Mesenchymal stem cell (in vitro differentiated cells and primary cell): ENCODE measurements around the gene SARDH.

Experiments used
- DNase-seq: peaks from one replicate; pipeline ENCODE4 v3.0.0-alpha.2; 2013
- H2AFZ ChIP-seq: one replicate; pipeline ENCODE4 v1.6.1; 2013; ENCODE audit warnings: low read depth, mild to moderate bottlenecking, control low read depth, inconsistent platforms, low read length, moderate library complexity
- H2AK5ac ChIP-seq: 2 replicates; pipeline ENCODE4 v1.6.1; 2013; ENCODE audit warnings: low read length, moderate library complexity, mild to moderate bottlenecking, inconsistent platforms; ENCODE audit not compliant: severe bottlenecking
- H2BK120ac ChIP-seq: one replicate; pipeline ENCODE4 v1.6.1; 2013; ENCODE audit warnings: low read depth, mild to moderate bottlenecking, inconsistent platforms, low read length, moderate library complexity
- H2BK12ac ChIP-seq, 2 experiments: one replicate each; pipeline ENCODE4 v1.6.1; 2013; ENCODE audit warnings: inconsistent platforms in 2 of 2, low read length in 2 of 2, mild to moderate bottlenecking in 2 of 2, moderate library complexity in 2 of 2, control low read depth in 1 of 2
- H2BK15ac ChIP-seq: one replicate; pipeline ENCODE4 v1.6.1; 2013; ENCODE audit warnings: mild to moderate bottlenecking, low read depth, inconsistent platforms; ENCODE audit not compliant: poor library complexity, severe bottlenecking
- H2BK5ac ChIP-seq: 2 replicates; pipeline ENCODE4 v1.6.1; 2013; ENCODE audit warnings: low read depth, mild to moderate bottlenecking, low read length, control low read depth, inconsistent platforms; ENCODE audit not compliant: poor library complexity, severe bottlenecking
- H3K14ac ChIP-seq, 2 experiments: one replicate each; pipeline ENCODE4 v1.6.1; 2013; ENCODE audit warnings: inconsistent platforms in 2 of 2, low read length in 2 of 2, control low read depth in 1 of 2, mild to moderate bottlenecking in 1 of 2, moderate library complexity in 1 of 2
- H3K18ac ChIP-seq, 2 experiments: one replicate each; pipeline ENCODE4 v1.6.1; 2013; ENCODE audit warnings: inconsistent platforms in 2 of 2, low read length in 2 of 2, control low read depth in 1 of 2, low read depth in 1 of 2, mild to moderate bottlenecking in 1 of 2
- H3K23ac ChIP-seq, 2 experiments: one replicate each; pipeline ENCODE4 v1.6.1; 2013; ENCODE audit warnings: inconsistent platforms in 2 of 2, low read length in 2 of 2, mild to moderate bottlenecking in 2 of 2, moderate library complexity in 2 of 2, control low read depth in 1 of 2
- H3K27ac ChIP-seq: 2 replicates; pipeline ENCODE4 v1.5.1; 2013; ENCODE audit warnings: mild to moderate bottlenecking, moderate library complexity, low read length, control low read depth, inconsistent platforms; ENCODE audit not compliant: poor library complexity, severe bottlenecking
- H3K27me3 ChIP-seq, 2 experiments: 2 replicates each; pipeline versions ENCODE4 v1.6.1 to v1.7.0; 2013; ENCODE audit warnings: low read length in 2 of 2, mild to moderate bottlenecking in 2 of 2, moderate library complexity in 2 of 2, control low read depth in 1 of 2, inconsistent platforms in 1 of 2; ENCODE audit not compliant: control insufficient read depth in 1 of 2, insufficient read depth in 1 of 2
- H3K36me3 ChIP-seq, 2 experiments: 2 replicates each; pipeline versions ENCODE4 v1.6.1 to v1.7.0; 2013; ENCODE audit warnings: low read length in 2 of 2, control low read depth in 1 of 2, inconsistent platforms in 1 of 2, low read depth in 1 of 2, mild to moderate bottlenecking in 1 of 2; ENCODE audit not compliant: insufficient read depth in 2 of 2, control insufficient read depth in 1 of 2
- H3K4ac ChIP-seq, 2 experiments: one replicate each; pipeline ENCODE4 v1.6.1; 2013; ENCODE audit warnings: inconsistent platforms in 2 of 2, low read length in 2 of 2, mild to moderate bottlenecking in 2 of 2, moderate library complexity in 2 of 2, control low read depth in 1 of 2, low read depth in 1 of 2
- H3K4me1 ChIP-seq: 2 replicates; pipeline ENCODE4 v1.6.1; 2013; ENCODE audit warnings: low read depth, low read length, control low read depth; ENCODE audit not compliant: control insufficient read depth, insufficient read depth
- H3K4me2 ChIP-seq: 2 replicates; pipeline ENCODE4 v1.6.1; 2013; ENCODE audit warnings: low read length, mild to moderate bottlenecking, inconsistent platforms; ENCODE audit not compliant: poor library complexity, severe bottlenecking
- H3K4me3 ChIP-seq, 2 experiments: 2 replicates each; pipeline versions ENCODE4 v1.5.1 to v1.7.0; 2013; ENCODE audit warnings: low read length in 2 of 2, mild to moderate bottlenecking in 2 of 2, control low read depth in 1 of 2, low read depth in 1 of 2; ENCODE audit not compliant: insufficient read depth in 1 of 2
- H3K79me1 ChIP-seq: replicated peaks from 2 replicates; pipeline ENCODE4 v1.6.1; 2013; ENCODE audit warnings: mild to moderate bottlenecking, control low read depth, low read length, inconsistent platforms; ENCODE audit not compliant: poor library complexity, severe bottlenecking
- H3K9ac ChIP-seq: 2 replicates; pipeline ENCODE4 v1.7.0; 2013; ENCODE audit warnings: mild to moderate bottlenecking, low read length, moderate library complexity
- H3K9me3 ChIP-seq: 2 replicates; pipeline ENCODE4 v1.7.0; 2013; ENCODE audit warnings: mild to moderate bottlenecking, low read length; ENCODE audit not compliant: control insufficient read depth
- H4K8ac ChIP-seq: one replicate; pipeline ENCODE4 v1.6.1; 2013; ENCODE audit warnings: inconsistent platforms, mild to moderate bottlenecking, low read length, moderate library complexity
- H4K91ac ChIP-seq: one replicate; pipeline ENCODE4 v1.6.1; 2013; ENCODE audit warnings: mild to moderate bottlenecking, low read length, inconsistent platforms
- WGBS: methylation state at CpG from one replicate; pipeline ENCODE4 v1.1.7; 2013; ENCODE audit warnings: mixed read lengths; 5-methylcytosine and 5-hydroxymethylcytosine counted together

SARDH gene

DNA sequence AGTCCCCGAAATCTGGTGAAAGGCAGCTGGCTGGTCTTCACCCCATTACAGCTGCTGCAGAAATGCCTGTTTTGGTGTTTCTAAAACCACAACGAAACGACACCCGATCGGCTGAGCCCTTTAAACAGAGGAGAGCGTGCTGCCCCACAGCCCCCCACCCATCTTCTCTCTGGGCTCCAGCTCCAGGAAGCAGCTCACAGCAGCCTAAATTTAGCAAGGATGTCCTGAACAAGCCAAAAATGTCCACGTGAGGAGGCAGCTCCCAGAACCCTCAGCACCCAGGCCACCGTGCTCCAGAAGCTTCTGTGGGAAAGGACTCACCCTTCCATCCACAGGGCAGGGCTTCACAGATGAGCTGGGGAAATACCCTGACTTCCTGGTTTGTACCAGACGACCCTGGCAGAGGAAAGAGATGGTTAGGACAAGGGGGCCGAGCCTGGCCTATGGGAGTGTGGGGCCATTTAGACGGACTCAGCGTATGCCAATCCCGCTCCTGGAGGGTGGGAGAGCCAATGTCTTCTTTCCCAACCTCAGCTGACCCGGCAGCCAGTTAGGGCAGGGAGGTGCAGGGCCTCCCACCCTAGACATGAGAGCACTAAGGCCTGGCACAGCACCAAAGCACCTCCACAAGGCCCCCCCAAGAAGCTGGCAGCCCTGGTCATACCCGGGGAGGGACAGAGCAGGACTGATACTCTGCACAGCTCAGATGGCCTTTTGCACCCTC is 39.1 kb upstream of the SARDH start:
- H3K27ac ChIP-seq = no peak overlapping the region

DNA sequence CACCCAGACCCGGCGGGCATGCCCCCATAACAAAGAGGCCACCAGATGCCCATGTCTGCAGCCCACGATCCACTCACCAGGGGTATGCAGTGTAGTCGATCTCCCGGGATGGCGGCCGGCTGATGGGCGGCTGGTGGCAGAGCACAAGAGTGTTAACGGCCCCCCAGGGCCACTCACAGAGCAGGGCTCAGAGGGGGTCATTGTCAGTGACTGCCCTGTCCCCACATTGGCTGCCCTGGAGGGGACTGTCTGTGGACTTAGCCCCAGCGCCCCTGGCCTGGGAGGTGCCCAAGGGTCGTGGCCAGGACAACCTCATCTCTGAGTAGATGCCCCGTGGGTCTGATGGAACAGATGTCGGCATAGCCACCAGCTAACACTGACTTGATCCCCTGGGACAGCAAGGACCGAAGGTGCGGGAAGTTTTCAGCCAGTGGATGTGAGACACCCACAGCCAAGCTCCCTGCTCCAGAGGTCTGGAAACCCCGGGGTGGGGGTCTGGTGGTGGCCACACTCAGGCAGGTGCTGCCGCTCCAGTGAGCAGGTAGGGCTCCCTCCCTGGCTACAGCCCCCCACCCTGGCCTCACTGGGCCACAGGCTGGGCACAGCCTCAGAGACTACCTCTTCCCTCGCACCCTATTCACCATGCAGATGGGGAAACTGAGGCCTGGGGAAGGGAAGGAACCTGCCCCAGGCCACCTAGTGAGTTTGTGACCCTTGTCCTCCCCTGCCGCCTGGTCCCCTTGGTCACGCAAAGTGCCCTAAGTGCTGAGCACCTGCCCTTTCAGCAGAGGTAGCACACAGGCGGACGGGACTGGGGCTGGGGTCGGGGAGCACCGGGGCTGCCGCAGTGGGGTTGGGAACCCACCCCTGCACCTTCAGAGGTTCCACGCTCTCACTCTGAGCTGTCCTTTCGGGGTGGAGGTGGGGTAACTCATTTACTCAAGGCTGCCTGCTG is 38.1 kb upstream of the SARDH start:
- no peak overlapping the region for H2AFZ ChIP-seq
- H4K91ac ChIP-seq = no peak overlapping the region
- H2BK15ac ChIP-seq = no peak overlapping the region
- no peak overlapping the region for H3K18ac ChIP-seq
- H3K4me1 ChIP-seq = peaks cover 9% of the 10 kb centered on the region
- no peak overlapping the region for H2BK12ac ChIP-seq
- no peak overlapping the region for H3K14ac ChIP-seq
- 98% methylated on average over 26 of the region's 27 CpGs for WGBS
- no peak for DNase-seq
- H2AK5ac ChIP-seq = no peak overlapping the region
- H3K36me3 ChIP-seq = peaks cover 68 to 93% of the 10 kb centered on the region in 2 experiments
- no peak overlapping the region for H3K4ac ChIP-seq
- peaks cover 60% of the 10 kb centered on the region for H3K79me1 ChIP-seq
- H3K4me3 ChIP-seq = no peak overlapping the region
- H2BK120ac ChIP-seq = no peak overlapping the region
- H3K27me3 ChIP-seq = no peaks in the 10 kb centered on the region
- no peak overlapping the region for H3K4me2 ChIP-seq
- no peak overlapping the region for H2BK5ac ChIP-seq
- H4K8ac ChIP-seq = no peak overlapping the region
- no peak overlapping the region for H3K9ac ChIP-seq
- peaks cover 16% of the 10 kb centered on the region for H3K9me3 ChIP-seq
- no peak overlapping the region for H3K27ac ChIP-seq
- H3K23ac ChIP-seq = no peak overlapping the region

More for the DNA sequence above, 39.1 kb upstream of the SARDH start:
- Histone ChIP-seq H3K9me3 (peaks cover 16% of the 10 kb centered on the region), H2BK5ac (no peak overlapping the region), H3K4me3 (no peak overlapping the region), H3K4ac (no peak overlapping the region), H4K91ac (no peak overlapping the region), H2AFZ (no peak overlapping the region), H4K8ac (no peak overlapping the region), H3K27me3 (no peaks in the 10 kb centered on the region), H3K4me2 (no peak overlapping the region), H3K14ac (no peak overlapping the region), H3K36me3 (peaks cover 68 to 89% of the 10 kb centered on the region in 2 experiments), H2AK5ac (no peak overlapping the region), H3K18ac (no peak overlapping the region), H3K9ac (no peak overlapping the region), H2BK15ac (no peak overlapping the region), H3K79me1 (peaks cover 52% of the 10 kb centered on the region), H2BK12ac (no peak overlapping the region), H3K4me1 (peaks cover 6% of the 10 kb centered on the region), H3K23ac (no peak overlapping the region), H2BK120ac (no peak overlapping the region)
- 96% methylated on average over 15 of the region's 15 CpGs for WGBS
- DNase-seq = no peak

DNA sequence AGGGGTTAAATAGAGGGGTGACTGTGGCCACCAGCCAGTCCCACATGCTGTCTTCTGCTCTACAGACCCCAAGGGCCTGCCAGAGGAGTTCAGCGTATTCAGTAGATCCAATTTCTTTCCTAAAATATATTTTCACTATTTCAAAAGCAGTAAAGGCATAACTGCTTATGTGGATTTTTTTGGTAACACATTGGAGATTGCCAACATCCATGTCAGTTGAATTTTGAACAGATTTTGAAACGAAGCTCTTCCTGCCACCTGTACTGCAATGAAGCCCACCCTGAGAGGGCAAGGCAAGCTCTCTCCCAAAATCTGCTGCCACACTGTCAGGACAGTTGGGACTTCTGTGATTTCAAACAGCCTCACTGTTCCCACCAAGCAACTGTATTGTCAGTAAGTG is 37.1 kb upstream of the SARDH start:
- Histone ChIP-seq H3K4me2 (no peak overlapping the region), H4K8ac (no peak overlapping the region), H2AK5ac (no peak overlapping the region), H2BK12ac (no peak overlapping the region), H3K23ac (no peak overlapping the region), H3K9me3 (peaks cover 16% of the 10 kb centered on the region), H2BK120ac (no peak overlapping the region), H3K4ac (no peak overlapping the region), H2BK15ac (no peak overlapping the region), H3K14ac (no peak overlapping the region), H3K4me1 (peaks cover 4% of the 10 kb centered on the region), H3K27me3 (no peaks in the 10 kb centered on the region), H2BK5ac (no peak overlapping the region), H4K91ac (no peak overlapping the region), H2AFZ (no peak overlapping the region), H3K27ac (no peak overlapping the region), H3K9ac (no peak overlapping the region), H3K79me1 (peaks cover 53% of the 10 kb centered on the region), H3K18ac (no peak overlapping the region), H3K4me3 (no peak overlapping the region), H3K36me3 (peaks cover 66 to 90% of the 10 kb centered on the region in 2 experiments)
- 95% methylated on average over 2 of the region's 2 CpGs for WGBS
- no peak for DNase-seq

DNA sequence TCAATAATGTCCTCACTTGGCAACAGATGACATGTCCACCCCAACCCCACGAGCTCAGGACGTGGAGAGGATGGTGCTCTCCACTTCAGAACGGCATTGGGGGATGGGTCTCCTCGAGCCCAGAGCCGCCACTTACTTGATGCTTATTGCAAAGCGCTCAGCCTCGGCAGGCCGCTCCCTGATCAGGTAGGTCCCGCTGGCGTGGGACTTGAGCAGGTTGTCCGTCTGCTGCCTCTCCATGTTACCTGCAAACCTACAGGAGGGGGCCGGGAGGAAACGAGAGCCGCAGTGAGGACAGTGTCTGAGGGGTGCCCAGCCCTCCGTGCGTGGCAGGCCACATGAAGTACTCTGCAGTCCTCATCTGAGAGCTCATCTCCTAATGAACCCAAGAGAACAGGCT is 36.6 kb upstream of the SARDH start:
- H4K8ac ChIP-seq = no peak overlapping the region
- no peak overlapping the region for H2BK5ac ChIP-seq
- H3K4me1 ChIP-seq = peaks cover 4% of the 10 kb centered on the region
- H4K91ac ChIP-seq = no peak overlapping the region
- H3K9me3 ChIP-seq = peaks cover 16% of the 10 kb centered on the region
- peaks cover 53% of the 10 kb centered on the region for H3K79me1 ChIP-seq
- H3K18ac ChIP-seq = no peak overlapping the region
- no peak overlapping the region for H2BK12ac ChIP-seq
- H3K4me3 ChIP-seq = no peak overlapping the region
- H3K36me3 ChIP-seq = peaks cover 69 to 90% of the 10 kb centered on the region in 2 experiments
- H3K9ac ChIP-seq = no peak overlapping the region
- H3K4me2 ChIP-seq = no peak overlapping the region
- DNase-seq = no peak
- no peak overlapping the region for H3K23ac ChIP-seq
- no peak overlapping the region for H2BK120ac ChIP-seq
- H3K4ac ChIP-seq = no peak overlapping the region
- no peak overlapping the region for H2BK15ac ChIP-seq
- no peak overlapping the region for H2AK5ac ChIP-seq
- no peak overlapping the region for H2AFZ ChIP-seq
- H3K14ac ChIP-seq = no peak overlapping the region
- H3K27me3 ChIP-seq = no peaks in the 10 kb centered on the region
- 98% methylated on average over 16 of the region's 16 CpGs for WGBS
- H3K27ac ChIP-seq = no peak overlapping the region
